IMR-90 (cell line): ENCODE data around the gene MAPKAP1.

Source experiments
- BHLHE40 ChIP-seq: fragments of 150-350 bp; IDR thresholded peaks from 2 replicates; pipeline ENCODE4 v1.6.1; 2016; ENCODE audit warnings: mild to moderate bottlenecking, low read depth, low read length
- CEBPB ChIP-seq: IDR thresholded peaks from 2 replicates; pipeline ENCODE4 v1.6.1; 2012; ENCODE audit warnings: low read depth, low read length, improper control_type of control experiment
- CHD1 ChIP-seq: IDR thresholded peaks from 2 replicates; pipeline ENCODE4 v1.6.1; 2012; ENCODE audit warnings: low read depth, low read length, improper control_type of control experiment
- CTCF ChIP-seq: conservative IDR thresholded peaks from 2 replicates; pipeline ENCODE4 v1.5.1; 2012; ENCODE audit warnings: mild to moderate bottlenecking, low read depth, low read length, improper control_type of control experiment
- MAFK ChIP-seq: IDR thresholded peaks from 2 replicates; pipeline ENCODE4 v1.6.1; 2012; ENCODE audit warnings: low read depth, low read length, improper control_type of control experiment
- MAZ ChIP-seq: IDR thresholded peaks from 2 replicates; pipeline ENCODE4 v1.6.1; 2012; ENCODE audit warnings: low read depth, mild to moderate bottlenecking, low read length, improper control_type of control experiment, moderate library complexity, borderline replicate concordance
- MXI1 ChIP-seq: IDR thresholded peaks from 2 replicates; pipeline ENCODE4 v1.6.1; 2012; ENCODE audit warnings: low read depth, mild to moderate bottlenecking, low read length, moderate library complexity, borderline replicate concordance
- NFE2L2 ChIP-seq: fragments of 150-350 bp; IDR thresholded peaks from 2 replicates; pipeline ENCODE4 v1.6.1; 2016; ENCODE audit warnings: low read depth, mild to moderate bottlenecking, low read length
- POLR2A ChIP-seq: IDR thresholded peaks from 2 replicates; pipeline ENCODE4 v1.6.1; 2012; ENCODE audit warnings: mild to moderate bottlenecking, low read depth, low read length
- RAD21 ChIP-seq: IDR thresholded peaks from 2 replicates; pipeline ENCODE4 v1.6.1; 2012; ENCODE audit warnings: low read length, improper control_type of control experiment
- RFX5 ChIP-seq: IDR thresholded peaks from 2 replicates; pipeline ENCODE4 v1.8.0; 2012; ENCODE audit warnings: low read depth, mild to moderate bottlenecking, low read length, moderate library complexity
- SMC3 ChIP-seq: fragments of 150-350 bp; IDR thresholded peaks from 2 replicates; pipeline ENCODE4 v1.6.1; 2016; ENCODE audit warnings: low read depth, mild to moderate bottlenecking, antibody characterized with exemption, low read length, moderate library complexity
- USF2 ChIP-seq: fragments of 150-350 bp; IDR thresholded peaks from 2 replicates; pipeline ENCODE4 v1.6.1; 2017; ENCODE audit warnings: mild to moderate bottlenecking, antibody characterized with exemption, low read length, low read depth

- TF ChIP-seq RAD21 (no peak), CTCF (no peak), POLR2A (no peak), NFE2L2 (no peak), USF2 (no peak), MAZ (no peak), CEBPB (no peak), RFX5 (no peak), SMC3 (no peak), MAFK (no peak), CHD1 (no peak), BHLHE40 (no peak), MXI1 (no peak)
These were observed 187.3 kb downstream of the MAPKAP1 start for GRCh38 chr9:125519734-125520133.
